ENCODE results near the gene MORN5. TPM values are rescaled to one million over a fixed set of nuclear protein-coding genes. Genes with fewer than 3 reads are reported as not detected.

Gene MORN5
- total and polyA plus RNA-seq, 4 donors = not detected

DNA sequence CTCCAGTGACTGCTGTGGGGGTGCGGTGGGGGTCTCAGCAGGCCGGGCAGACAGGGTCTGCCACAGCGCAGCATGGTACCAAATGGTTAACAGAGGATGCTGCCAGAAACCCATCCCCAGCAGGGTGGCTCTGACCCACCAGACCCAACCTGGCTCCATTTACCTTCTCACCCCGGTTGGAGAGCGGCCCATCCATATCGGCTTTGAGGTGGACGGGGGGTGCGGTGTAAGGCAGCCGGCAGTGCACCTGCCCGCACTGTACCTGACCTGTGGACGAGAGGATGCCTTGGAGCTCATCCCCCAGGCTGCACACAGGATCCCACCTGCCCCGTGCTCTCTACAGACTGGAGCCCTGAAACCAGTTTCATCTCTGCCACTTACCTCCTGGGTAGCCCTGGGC lies 49.7 kb downstream of the MORN5 start:
- no peak for DNase-seq (ENCODE audit: low spot score)
- H3K27me3 ChIP-seq (ENCODE audit: control insufficient read depth in 4 of 4, insufficient read depth in 4 of 4, low read length in 3 of 4) = peaks cover 0 to 11% (median 5%) of the 10 kb centered on the region in 4 donors
- no peak overlapping the region for H3K4me3 ChIP-seq (ENCODE audit: low read depth in 1 of 3, low read length in 3 of 3)

DNA sequence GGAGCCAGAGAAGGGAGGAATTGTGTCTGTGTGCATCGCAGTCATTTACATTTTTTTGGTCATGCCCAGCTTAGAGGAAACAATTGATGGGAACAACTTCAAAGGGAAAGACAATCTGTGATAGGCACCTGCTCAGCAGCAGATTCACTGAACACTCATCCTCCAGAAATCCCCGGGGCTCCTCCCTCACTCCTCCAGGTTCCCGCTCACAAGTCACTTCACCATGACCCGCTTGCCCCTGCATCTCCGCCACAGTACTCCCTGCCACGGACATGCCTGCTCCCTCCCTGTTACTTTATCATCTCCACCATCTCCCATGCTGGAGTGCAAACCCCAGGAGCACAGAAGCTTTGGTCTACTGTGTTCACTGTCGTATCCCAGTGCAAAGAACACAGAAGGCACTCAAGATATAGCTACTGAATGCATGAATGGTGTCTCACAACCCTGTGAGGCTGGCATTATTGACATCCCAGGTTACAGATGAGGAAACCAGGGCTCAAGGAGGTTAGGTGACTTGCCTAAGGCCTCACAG lies 52.8 kb downstream of the MORN5 start:
- DNase-seq (ENCODE audit: low spot score) = no peak
- Histone ChIP-seq H3K27me3 (ENCODE audit: control insufficient read depth in 4 of 4, insufficient read depth in 4 of 4, low read length in 3 of 4) (peaks cover 0 to 26% (median 10%) of the 10 kb centered on the region in 4 donors), H3K4me1 (ENCODE audit: control insufficient read depth in 4 of 4, insufficient read depth in 4 of 4, low read length in 3 of 4) (peaks cover 0 to 11% (median 6%) of the 10 kb centered on the region in 4 donors), H3K36me3 (ENCODE audit: control insufficient read depth in 4 of 4, insufficient read depth in 3 of 4, low read depth in 1 of 4, low read length in 3 of 4) (no peaks in the 10 kb centered on the region), H3K27ac (ENCODE audit: low read depth in 1 of 2, low read length in 2 of 2) (no peak overlapping the region), H3K4me3 (ENCODE audit: low read depth in 1 of 3, low read length in 3 of 3) (no peak overlapping the region), H3K9me3 (ENCODE audit: control insufficient read depth in 4 of 4, low read length in 3 of 4) (no peaks in the 10 kb centered on the region), H3K9ac (ENCODE audit: low read depth in 1 of 2, low read length in 2 of 2) (no peak overlapping the region)
- TF ChIP-seq HNF4G (IDR thresholded peaks at IDR 0.05) (no peak), TAF1 (conservative IDR thresholded peaks at IDR 0.05) (no peak), RXRA (IDR thresholded peaks at IDR 0.05) (no peak), YY1 (IDR thresholded peaks at IDR 0.05) (no peak), GABPA (IDR thresholded peaks at IDR 0.05 in 1 of 2, conservative IDR thresholded peaks at IDR 0.05 in 1 of 2) (no peak), NR2F2 (IDR thresholded peaks at IDR 0.05) (no peak), SP1 (IDR thresholded peaks at IDR 0.05) (no peak), FOXA1 (IDR thresholded peaks at IDR 0.05) (no peak), HNF4A (conservative IDR thresholded peaks at IDR 0.05) (no peak), FOXA2 (IDR thresholded peaks at IDR 0.05) (no peak), EGR1 (IDR thresholded peaks at IDR 0.05; ENCODE audit: low read depth in 2 of 2) (no peak), JUND (IDR thresholded peaks at IDR 0.05) (no peak), RAD21 (IDR thresholded peaks at IDR 0.05) (no peak)
- TF ChIP-seq, protein P1, sequence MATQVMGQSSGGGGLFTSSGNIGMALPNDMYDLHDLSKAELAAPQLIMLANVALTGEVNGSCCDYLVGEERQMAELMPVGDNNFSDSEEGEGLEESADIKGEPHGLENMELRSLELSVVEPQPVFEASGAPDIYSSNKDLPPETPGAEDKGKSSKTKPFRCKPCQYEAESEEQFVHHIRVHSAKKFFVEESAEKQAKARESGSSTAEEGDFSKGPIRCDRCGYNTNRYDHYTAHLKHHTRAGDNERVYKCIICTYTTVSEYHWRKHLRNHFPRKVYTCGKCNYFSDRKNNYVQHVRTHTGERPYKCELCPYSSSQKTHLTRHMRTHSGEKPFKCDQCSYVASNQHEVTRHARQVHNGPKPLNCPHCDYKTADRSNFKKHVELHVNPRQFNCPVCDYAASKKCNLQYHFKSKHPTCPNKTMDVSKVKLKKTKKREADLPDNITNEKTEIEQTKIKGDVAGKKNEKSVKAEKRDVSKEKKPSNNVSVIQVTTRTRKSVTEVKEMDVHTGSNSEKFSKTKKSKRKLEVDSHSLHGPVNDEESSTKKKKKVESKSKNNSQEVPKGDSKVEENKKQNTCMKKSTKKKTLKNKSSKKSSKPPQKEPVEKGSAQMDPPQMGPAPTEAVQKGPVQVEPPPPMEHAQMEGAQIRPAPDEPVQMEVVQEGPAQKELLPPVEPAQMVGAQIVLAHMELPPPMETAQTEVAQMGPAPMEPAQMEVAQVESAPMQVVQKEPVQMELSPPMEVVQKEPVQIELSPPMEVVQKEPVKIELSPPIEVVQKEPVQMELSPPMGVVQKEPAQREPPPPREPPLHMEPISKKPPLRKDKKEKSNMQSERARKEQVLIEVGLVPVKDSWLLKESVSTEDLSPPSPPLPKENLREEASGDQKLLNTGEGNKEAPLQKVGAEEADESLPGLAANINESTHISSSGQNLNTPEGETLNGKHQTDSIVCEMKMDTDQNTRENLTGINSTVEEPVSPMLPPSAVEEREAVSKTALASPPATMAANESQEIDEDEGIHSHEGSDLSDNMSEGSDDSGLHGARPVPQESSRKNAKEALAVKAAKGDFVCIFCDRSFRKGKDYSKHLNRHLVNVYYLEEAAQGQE (IDR thresholded peaks at IDR 0.05) = no peak
- TF ChIP-seq, protein P2, sequence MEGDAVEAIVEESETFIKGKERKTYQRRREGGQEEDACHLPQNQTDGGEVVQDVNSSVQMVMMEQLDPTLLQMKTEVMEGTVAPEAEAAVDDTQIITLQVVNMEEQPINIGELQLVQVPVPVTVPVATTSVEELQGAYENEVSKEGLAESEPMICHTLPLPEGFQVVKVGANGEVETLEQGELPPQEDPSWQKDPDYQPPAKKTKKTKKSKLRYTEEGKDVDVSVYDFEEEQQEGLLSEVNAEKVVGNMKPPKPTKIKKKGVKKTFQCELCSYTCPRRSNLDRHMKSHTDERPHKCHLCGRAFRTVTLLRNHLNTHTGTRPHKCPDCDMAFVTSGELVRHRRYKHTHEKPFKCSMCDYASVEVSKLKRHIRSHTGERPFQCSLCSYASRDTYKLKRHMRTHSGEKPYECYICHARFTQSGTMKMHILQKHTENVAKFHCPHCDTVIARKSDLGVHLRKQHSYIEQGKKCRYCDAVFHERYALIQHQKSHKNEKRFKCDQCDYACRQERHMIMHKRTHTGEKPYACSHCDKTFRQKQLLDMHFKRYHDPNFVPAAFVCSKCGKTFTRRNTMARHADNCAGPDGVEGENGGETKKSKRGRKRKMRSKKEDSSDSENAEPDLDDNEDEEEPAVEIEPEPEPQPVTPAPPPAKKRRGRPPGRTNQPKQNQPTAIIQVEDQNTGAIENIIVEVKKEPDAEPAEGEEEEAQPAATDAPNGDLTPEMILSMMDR (IDR thresholded peaks at IDR 0.05; ENCODE audit: low read depth, low read length, missing input control) = no peak
- TF ChIP-seq, protein P3, sequence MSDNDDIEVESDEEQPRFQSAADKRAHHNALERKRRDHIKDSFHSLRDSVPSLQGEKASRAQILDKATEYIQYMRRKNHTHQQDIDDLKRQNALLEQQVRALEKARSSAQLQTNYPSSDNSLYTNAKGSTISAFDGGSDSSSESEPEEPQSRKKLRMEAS (IDR thresholded peaks at IDR 0.05) = no peak
- TF ChIP-seq, protein P4, sequence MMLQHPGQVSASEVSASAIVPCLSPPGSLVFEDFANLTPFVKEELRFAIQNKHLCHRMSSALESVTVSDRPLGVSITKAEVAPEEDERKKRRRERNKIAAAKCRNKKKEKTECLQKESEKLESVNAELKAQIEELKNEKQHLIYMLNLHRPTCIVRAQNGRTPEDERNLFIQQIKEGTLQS (IDR thresholded peaks at IDR 0.05) = no peak
- TF ChIP-seq, protein P5, sequence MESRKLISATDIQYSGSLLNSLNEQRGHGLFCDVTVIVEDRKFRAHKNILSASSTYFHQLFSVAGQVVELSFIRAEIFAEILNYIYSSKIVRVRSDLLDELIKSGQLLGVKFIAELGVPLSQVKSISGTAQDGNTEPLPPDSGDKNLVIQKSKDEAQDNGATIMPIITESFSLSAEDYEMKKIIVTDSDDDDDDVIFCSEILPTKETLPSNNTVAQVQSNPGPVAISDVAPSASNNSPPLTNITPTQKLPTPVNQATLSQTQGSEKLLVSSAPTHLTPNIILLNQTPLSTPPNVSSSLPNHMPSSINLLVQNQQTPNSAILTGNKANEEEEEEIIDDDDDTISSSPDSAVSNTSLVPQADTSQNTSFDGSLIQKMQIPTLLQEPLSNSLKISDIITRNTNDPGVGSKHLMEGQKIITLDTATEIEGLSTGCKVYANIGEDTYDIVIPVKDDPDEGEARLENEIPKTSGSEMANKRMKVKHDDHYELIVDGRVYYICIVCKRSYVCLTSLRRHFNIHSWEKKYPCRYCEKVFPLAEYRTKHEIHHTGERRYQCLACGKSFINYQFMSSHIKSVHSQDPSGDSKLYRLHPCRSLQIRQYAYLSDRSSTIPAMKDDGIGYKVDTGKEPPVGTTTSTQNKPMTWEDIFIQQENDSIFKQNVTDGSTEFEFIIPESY (IDR thresholded peaks at IDR 0.05) = no peak
- WGBS = 73% methylated on average over 7 of the region's 7 CpGs

More for the DNA sequence above, 49.7 kb downstream of the MORN5 start:
- TF ChIP-seq JUND (IDR thresholded peaks at IDR 0.05) (no peak), EGR1 (IDR thresholded peaks at IDR 0.05; ENCODE audit: low read depth in 2 of 2) (no peak), RAD21 (IDR thresholded peaks at IDR 0.05) (no peak)
- TF ChIP-seq, protein P1 (IDR thresholded peaks at IDR 0.05) = no peak
- H3K9ac ChIP-seq (ENCODE audit: low read depth in 1 of 2, low read length in 2 of 2) = no peak overlapping the region
- H3K27ac ChIP-seq (ENCODE audit: low read depth in 1 of 2, low read length in 2 of 2) = no peak overlapping the region
- WGBS = 91% methylated on average over 12 of the region's 12 CpGs
- H3K9me3 ChIP-seq (ENCODE audit: control insufficient read depth in 4 of 4, low read length in 3 of 4) = no peaks in the 10 kb centered on the region
- no peaks in the 10 kb centered on the region for H3K36me3 ChIP-seq (ENCODE audit: control insufficient read depth in 4 of 4, insufficient read depth in 3 of 4, low read depth in 1 of 4, low read length in 3 of 4)
- peaks cover 0 to 9% (median 6%) of the 10 kb centered on the region in 4 donors for H3K4me1 ChIP-seq (ENCODE audit: control insufficient read depth in 4 of 4, insufficient read depth in 4 of 4, low read length in 3 of 4)

All from liver (tissue), 9 donors.